ENCODE results near the gene GNG10.
"Not testable (repeated sequence)": the region's sequence is repeated elsewhere in the genome, so short reads cannot be mapped to it uniquely, and the experiment has no call there.

GNG10 gene

GRCh38 chr9:111661150-111661801 lies at the start of gene GNG10:
GNG10 (plus strand) TSS chr9:111661605; CDS start chr9:111661635, 30 bp downstream.
- peak; percentile 71 for DNase-seq (ENCODE audit: low spot score)

- no peak for DNase-seq (ENCODE audit: low spot score)
These were observed 47.9 kb upstream of the GNG10 start for GRCh38 chr9:111613436-111614040.

GRCh38 chr9:111615928-111616327 lies 45.5 kb upstream of the GNG10 start:
- no peak for DNase-seq (ENCODE audit: low spot score)

- not testable (repeated sequence) for DNase-seq (ENCODE audit: low spot score)
These were observed 44.1 kb upstream of the GNG10 start for GRCh38 chr9:111617349-111617748.

GRCh38 chr9:111621895-111622480 lies 39.4 kb upstream of the GNG10 start:
- peak; percentile 74 for DNase-seq (ENCODE audit: low spot score)

GRCh38 chr9:111622626-111623025 lies 38.8 kb upstream of the GNG10 start:
- DNase-seq (ENCODE audit: low spot score) = peak; percentile 63

GRCh38 chr9:111627260-111627963 lies 34.0 kb upstream of the GNG10 start:
- DNase-seq (ENCODE audit: low spot score) = no peak

- DNase-seq (ENCODE audit: low spot score) = no peak
These were observed 33.0 kb upstream of the GNG10 start for GRCh38 chr9:111628411-111628810.

GRCh38 chr9:111630182-111630963 lies 31.0 kb upstream of the GNG10 start:
- no peak for DNase-seq (ENCODE audit: low spot score)

GRCh38 chr9:111630964-111631213 lies 30.5 kb upstream of the GNG10 start:
- no peak for DNase-seq (ENCODE audit: low spot score)

GRCh38 chr9:111631214-111631971 lies 30.0 kb upstream of the GNG10 start, which contains the start of gene DNAJC25:
DNAJC25 (plus strand) TSS chr9:111631334; CDS start chr9:111631408, 74 bp downstream.
- DNase-seq (ENCODE audit: low spot score) = peak; percentile 100

- DNase-seq (ENCODE audit: low spot score) = peak; percentile 62
These were observed 29.3 kb upstream of the GNG10 start for GRCh38 chr9:111632060-111632459.

GRCh38 chr9:111632695-111633388 lies 28.6 kb upstream of the GNG10 start:
- DNase-seq (ENCODE audit: low spot score) = peak; percentile 23

GRCh38 chr9:111633389-111633736 lies 28.0 kb upstream of the GNG10 start:
- no peak for DNase-seq (ENCODE audit: low spot score)

- no peak for DNase-seq (ENCODE audit: low spot score)
These were observed 26.5 kb upstream of the GNG10 start for GRCh38 chr9:111634860-111635259.

- DNase-seq (ENCODE audit: low spot score) = no peak
These were observed 23.9 kb upstream of the GNG10 start for GRCh38 chr9:111637421-111637950.

- no peak for DNase-seq (ENCODE audit: low spot score)
These were observed 17.1 kb upstream of the GNG10 start for GRCh38 chr9:111644195-111644772.

- no peak for DNase-seq (ENCODE audit: low spot score)
These were observed 15.6 kb upstream of the GNG10 start for GRCh38 chr9:111645806-111646205.

- DNase-seq (ENCODE audit: low spot score) = no peak
These were observed 15.0 kb upstream of the GNG10 start for GRCh38 chr9:111646417-111646816.

- no peak for DNase-seq (ENCODE audit: low spot score)
These were observed 13.3 kb upstream of the GNG10 start for GRCh38 chr9:111648066-111648465.
